ENCODE results near the gene USP6NL. TPM values are rescaled to one million over a fixed set of nuclear protein-coding genes. Genes with fewer than 3 reads are reported as not detected.

USP6NL gene
- total and polyA plus RNA-seq, 9 of the 15 experiments (the other 6 are each of a cell fraction or from before 2014, with no cell fraction given) = 3.2 to 26.6 (median 19.8) TPM

DNA sequence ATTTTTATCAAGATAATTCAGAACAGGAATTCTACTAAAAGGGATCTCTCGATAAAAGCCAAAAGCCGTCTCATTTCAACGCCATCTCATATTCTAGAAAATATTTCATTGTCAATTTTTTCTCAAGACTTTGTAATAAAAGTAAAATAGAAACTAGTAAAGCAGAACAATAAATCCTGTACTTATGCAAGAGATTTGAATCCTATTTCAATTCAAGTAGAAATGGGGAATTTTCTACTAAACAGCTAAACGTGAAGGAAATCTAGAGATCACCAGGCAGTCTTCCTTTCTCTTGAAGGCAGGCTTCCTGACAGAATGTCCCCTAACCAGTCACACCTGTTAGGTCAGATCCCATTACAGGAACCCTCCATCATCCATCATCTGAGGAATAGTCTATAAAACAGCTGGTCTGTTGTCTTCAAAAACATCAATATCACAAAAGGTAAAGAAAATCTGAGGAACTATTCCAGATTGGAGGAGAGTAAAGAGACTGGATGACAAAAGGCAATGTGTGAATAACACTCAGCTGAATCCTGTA is 23.7 kb downstream of the USP6NL start (continued):
- TF ChIP-seq, protein P1, sequence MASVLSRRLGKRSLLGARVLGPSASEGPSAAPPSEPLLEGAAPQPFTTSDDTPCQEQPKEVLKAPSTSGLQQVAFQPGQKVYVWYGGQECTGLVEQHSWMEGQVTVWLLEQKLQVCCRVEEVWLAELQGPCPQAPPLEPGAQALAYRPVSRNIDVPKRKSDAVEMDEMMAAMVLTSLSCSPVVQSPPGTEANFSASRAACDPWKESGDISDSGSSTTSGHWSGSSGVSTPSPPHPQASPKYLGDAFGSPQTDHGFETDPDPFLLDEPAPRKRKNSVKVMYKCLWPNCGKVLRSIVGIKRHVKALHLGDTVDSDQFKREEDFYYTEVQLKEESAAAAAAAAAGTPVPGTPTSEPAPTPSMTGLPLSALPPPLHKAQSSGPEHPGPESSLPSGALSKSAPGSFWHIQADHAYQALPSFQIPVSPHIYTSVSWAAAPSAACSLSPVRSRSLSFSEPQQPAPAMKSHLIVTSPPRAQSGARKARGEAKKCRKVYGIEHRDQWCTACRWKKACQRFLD (CRISPR knock-in tag; IDR thresholded peaks at IDR 0.05) = no peak
- no peak for TF ChIP-seq ZC3H11A (IDR thresholded peaks at IDR 0.05; ENCODE audit: low read depth, low read length)

DNA sequence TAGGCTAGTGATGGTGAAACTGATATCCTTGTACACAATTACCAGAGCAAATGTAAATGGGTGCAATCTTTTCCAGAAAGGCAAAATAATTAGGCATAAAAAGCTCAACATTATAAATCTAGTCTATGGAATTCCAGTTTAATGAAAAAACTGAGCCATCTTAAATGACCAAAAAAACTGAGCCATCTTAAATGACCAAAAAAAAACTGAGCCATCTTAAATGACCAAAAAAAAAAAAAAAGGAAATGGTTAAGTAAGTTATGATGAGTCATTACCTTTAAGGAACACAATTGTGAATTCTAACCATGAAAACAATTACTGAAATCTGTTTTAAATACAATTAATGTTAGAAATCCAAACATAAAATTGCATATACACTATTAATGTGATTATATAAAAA is 25.3 kb downstream of the USP6NL start:
- H2AFZ ChIP-seq (ENCODE audit: low read depth, low read length) = no peak overlapping the region
- peaks cover 7 to 36% of the 10 kb centered on the region in 2 experiments for H3K4me1 ChIP-seq (replicated peaks in 1 of 2; ENCODE audit: control insufficient read depth in 2 of 2, insufficient read depth in 2 of 2, low read length in 2 of 2)
- no peak for FAIRE-seq
- H3K9me1 ChIP-seq (ENCODE audit: control insufficient read depth, insufficient read depth, low read length) = no peaks in the 10 kb centered on the region
- ChIA-PET CTCF (ENCODE audit: low intra/inter-chr PET ratio) (no interaction called here), POLR2A (interaction anchor here (3.9 kb wide), 1 partner anchor 12 kb away, joined by 21 read pairs; no protein-coding TSS in a partner anchor)
- no TSS peak for BruUV-seq (replicated peaks)
- H3K27me3 ChIP-seq (ENCODE audit: control insufficient read depth in 2 of 2, insufficient read depth in 2 of 2, low read length in 2 of 2) = no peaks in the 10 kb centered on the region
- no peak overlapping the region for H3K4me3 ChIP-seq
- H3K79me2 ChIP-seq (ENCODE audit: control insufficient read depth, insufficient read depth, low read length) = peaks cover 100% of the 10 kb centered on the region
- DNase-seq (ENCODE audit: extremely low read depth in 1 of 4, low spot score in 3 of 4) = no peak
- H3K27ac ChIP-seq (ENCODE audit: extremely low read depth, low read depth, low read length) = peak overlapping the region; percentile 38; the same call in 1 of the 3 replicates
- peaks cover 7% of the 10 kb centered on the region; the same call in 1 of the 2 replicates for H4K20me1 ChIP-seq (replicated peaks; ENCODE audit: control insufficient read depth, insufficient read depth, low read length)
- peaks cover 21% of the 10 kb centered on the region for H3K36me3 ChIP-seq (ENCODE audit: control insufficient read depth, insufficient read depth, low read length)
- intact Hi-C loops (cut with micrococcal nuclease) (no loop called here), in situ Hi-C loops (cut with MboI) (no loop called here)
- ATAC-seq = no peak
- H3K9me3 ChIP-seq (replicated peaks; ENCODE audit: control insufficient read depth, insufficient read depth, low read depth, low read length) = no peaks in the 10 kb centered on the region; the same call in 1 of the 2 replicates
- H3K9ac ChIP-seq (ENCODE audit: insufficient read depth in 1 of 2, low read depth in 2 of 2, low read length in 2 of 2) = no peak overlapping the region
- H3K4me2 ChIP-seq (ENCODE audit: insufficient read depth, low read length) = no peak overlapping the region
- TF ChIP-seq ARID1B (IDR thresholded peaks at IDR 0.05) (peak; percentile 58), RHOXF2B (CRISPR knock-in tag; conservative IDR thresholded peaks at IDR 0.05) (no peak), C11orf30 (IDR thresholded peaks at IDR 0.05; ENCODE audit: low read depth) (peak; percentile 87), ZNF384 (IDR thresholded peaks at IDR 0.05; ENCODE audit: low read depth, low read length) (peak; percentile 85), NFRKB (IDR thresholded peaks at IDR 0.05; ENCODE audit: low read depth) (no peak), CCAR2 (IDR thresholded peaks at IDR 0.05; ENCODE audit: low read depth, low read length) (no peak), NFE2 (IDR thresholded peaks at IDR 0.05; ENCODE audit: low read depth) (peak; percentile 71), NFE2L1 (tag; IDR thresholded peaks at IDR 0.05; ENCODE audit: borderline replicate concordance, low read depth) (0 out of 2 replicates have a peak, but pooled peaks have one; percentile 25), ZNF311 (CRISPR knock-in tag; IDR thresholded peaks at IDR 0.05) (no peak), ELF2 (CRISPR knock-in tag; IDR thresholded peaks at IDR 0.05) (no peak), EP400 (IDR thresholded peaks at IDR 0.05) (0 out of 2 replicates have a peak, but pooled peaks have one; percentile 21), ZNF561 (CRISPR knock-in tag; conservative IDR thresholded peaks at IDR 0.05) (no peak), MAFF (IDR thresholded peaks at IDR 0.05; ENCODE audit: low read length) (peak; percentile 51; the same call in 1 of the 2 replicates), TRIM24 (IDR thresholded peaks at IDR 0.05) (peak; percentile 35 to 48; a peak in 3 of 4 replicates)
- TF ChIP-seq, protein P2, sequence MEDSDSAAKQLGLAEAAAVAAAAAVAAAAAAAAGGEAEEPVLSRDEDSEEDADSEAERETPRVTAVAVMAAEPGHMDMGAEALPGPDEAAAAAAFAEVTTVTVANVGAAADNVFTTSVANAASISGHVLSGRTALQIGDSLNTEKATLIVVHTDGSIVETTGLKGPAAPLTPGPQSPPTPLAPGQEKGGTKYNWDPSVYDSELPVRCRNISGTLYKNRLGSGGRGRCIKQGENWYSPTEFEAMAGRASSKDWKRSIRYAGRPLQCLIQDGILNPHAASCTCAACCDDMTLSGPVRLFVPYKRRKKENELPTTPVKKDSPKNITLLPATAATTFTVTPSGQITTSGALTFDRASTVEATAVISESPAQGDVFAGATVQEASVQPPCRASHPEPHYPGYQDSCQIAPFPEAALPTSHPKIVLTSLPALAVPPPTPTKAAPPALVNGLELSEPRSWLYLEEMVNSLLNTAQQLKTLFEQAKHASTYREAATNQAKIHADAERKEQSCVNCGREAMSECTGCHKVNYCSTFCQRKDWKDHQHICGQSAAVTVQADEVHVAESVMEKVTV (CRISPR knock-in tag; IDR thresholded peaks at IDR 0.05) = no peak
- TF ChIP-seq, protein P3, sequence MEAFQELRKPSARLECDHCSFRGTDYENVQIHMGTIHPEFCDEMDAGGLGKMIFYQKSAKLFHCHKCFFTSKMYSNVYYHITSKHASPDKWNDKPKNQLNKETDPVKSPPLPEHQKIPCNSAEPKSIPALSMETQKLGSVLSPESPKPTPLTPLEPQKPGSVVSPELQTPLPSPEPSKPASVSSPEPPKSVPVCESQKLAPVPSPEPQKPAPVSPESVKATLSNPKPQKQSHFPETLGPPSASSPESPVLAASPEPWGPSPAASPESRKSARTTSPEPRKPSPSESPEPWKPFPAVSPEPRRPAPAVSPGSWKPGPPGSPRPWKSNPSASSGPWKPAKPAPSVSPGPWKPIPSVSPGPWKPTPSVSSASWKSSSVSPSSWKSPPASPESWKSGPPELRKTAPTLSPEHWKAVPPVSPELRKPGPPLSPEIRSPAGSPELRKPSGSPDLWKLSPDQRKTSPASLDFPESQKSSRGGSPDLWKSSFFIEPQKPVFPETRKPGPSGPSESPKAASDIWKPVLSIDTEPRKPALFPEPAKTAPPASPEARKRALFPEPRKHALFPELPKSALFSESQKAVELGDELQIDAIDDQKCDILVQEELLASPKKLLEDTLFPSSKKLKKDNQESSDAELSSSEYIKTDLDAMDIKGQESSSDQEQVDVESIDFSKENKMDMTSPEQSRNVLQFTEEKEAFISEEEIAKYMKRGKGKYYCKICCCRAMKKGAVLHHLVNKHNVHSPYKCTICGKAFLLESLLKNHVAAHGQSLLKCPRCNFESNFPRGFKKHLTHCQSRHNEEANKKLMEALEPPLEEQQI (IDR thresholded peaks at IDR 0.05) = 0 out of 2 replicates have a peak, but pooled peaks have one; percentile 30
